T47D (cell line): Measurements from ENCODE around the gene MARCHF3.
A peak's percentile ranks its signal among the peaks of the same experiment; 100 is the strongest.

Experiments used
- DNase-seq, 2 experiments: peaks; one replicate each; pipeline versions ENCODE4 v3.0.0 to v3.0.0-alpha.2; 2011 to 2012; ENCODE audit warnings: low read depth in 1 of 2, low spot score in 1 of 2
- JUND ChIP-seq: IDR thresholded peaks from 2 replicates; pipeline ENCODE4 v1.6.1; 2012; ENCODE audit warnings: low read depth
- in situ Hi-C: cut with HindIII; loops from 2 replicates; pipeline ENCODE4 v1.10.0; 2016; ENCODE audit warnings: low sequenced_read_pairs, low pct_unique_long_range_greater_than_20kb

Gene MARCHF3

DNA sequence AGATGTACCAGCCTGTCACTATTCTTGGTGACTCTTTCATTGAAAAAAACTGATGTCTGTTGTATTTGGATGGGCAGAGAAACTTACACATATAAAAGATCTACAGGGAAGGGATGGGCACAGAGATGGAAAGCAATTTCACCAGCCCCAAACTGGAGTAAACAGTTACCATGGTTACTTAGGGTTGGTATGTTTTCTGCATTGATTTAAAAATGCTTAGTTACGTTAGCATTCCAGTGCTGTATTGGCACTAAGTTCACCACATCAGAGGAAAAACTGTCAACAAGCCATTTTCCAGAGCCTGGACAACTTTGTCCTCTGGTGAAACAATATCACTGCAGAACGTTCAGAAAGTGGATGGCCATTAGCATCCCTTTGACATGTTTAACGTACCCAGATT is 28.0 kb downstream of the MARCHF3 start:
- no peak for TF ChIP-seq JUND
- DNase-seq, result no peak
- in situ Hi-C loops, result no loop called here

- no peak for DNase-seq
- in situ Hi-C loops, result no loop called here
- TF ChIP-seq JUND, result no peak
Observed at GRCh38 chr5:127001621-127002296, 28.6 kb downstream of the MARCHF3 start.

DNA sequence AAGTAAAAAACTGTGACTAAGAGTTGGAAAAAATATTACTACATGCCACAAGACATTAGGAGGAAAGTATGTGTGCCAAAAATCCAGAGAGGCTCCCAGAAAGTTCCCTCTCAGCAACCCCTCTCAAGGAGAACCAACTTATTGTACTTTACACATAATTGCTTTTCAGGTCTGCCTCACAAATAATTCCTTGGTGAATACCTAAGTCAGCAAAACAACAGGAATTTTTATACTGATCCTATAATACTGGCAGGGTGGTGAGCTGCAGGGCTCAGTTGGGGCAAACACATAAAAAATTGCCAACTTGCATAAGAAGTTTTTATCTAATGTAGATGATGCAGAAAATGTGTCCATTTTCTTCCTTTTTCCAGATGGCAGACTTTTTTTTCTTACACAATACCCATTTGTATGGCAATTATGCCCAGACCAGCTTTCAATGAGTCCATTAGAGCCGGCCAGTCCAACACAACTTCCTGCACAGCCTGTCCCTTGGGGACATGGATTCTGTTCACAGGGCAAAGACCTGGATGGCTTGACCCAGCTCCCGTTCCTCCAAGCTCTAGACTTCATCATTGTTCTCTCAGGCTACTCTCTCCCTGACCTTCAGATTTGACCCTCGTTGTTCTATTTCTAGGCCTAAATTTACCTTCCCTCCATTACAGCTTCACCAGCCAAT is 31.3 kb downstream of the MARCHF3 start:
- TF ChIP-seq JUND, result no peak
- no peak for DNase-seq
- in situ Hi-C loops, result no loop called here

DNA sequence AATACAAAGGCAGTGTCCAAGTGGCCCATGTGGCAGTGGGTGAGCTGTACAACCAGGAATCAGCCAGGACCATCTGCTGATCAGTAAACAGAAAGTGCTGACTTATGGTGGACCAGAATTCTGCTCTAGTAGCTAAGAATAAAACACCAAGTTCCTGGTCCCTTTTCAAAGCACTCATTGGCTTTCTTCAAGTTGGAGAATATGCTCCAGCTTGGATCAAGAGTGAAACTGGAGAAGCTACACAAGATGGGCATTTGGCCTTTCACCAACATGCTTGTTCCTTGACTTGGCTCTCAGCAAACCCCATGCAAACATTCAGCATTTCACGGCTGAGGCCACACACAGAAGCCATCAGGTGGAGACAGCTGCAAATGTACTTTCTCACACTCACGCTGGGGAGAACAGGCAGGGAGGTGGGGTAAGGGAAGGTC is 32.1 kb downstream of the MARCHF3 start:
- DNase-seq, result peak in 1 of 2 experiments; percentile 39
- in situ Hi-C loops, result no loop called here
- TF ChIP-seq JUND, result no peak

DNA sequence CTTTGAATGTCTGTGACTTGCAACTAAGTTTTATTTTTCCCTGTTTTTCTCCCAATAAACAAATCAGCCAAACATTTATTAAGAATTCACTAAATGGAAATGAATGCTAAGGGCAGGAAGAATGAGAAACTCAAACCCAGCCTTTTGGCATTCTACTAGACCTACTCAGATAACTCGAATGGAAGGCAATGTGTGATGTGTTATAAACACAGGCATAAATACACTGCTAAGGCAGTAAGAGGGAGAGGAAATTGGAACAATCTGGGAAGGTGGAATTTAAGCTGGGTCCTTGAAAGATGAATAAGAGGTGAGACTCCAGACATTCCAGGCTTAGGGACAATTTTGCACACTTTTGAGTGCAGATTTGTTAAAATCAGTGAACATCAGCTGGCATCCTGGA is 34.7 kb downstream of the MARCHF3 start:
- no peak for DNase-seq
- TF ChIP-seq JUND, result no peak
- in situ Hi-C loops, result no loop called here

DNA sequence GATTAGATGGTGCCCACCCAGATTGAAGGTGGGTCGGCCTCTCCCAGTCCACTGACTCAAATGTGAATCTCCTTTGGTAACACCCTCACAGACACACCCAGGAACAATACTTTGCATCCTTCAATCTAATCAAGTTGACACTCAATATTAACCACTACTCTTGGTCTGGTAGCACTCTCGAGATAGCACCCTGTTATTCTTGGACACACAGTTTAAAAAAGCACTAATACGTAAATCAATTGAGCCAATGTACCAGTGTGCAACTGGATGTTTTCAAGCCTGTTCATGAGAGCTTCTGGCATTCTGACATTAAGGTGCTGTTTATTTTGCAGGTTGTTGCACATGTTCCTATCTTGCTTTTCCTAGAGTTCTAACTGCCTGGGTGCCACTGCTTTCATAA is 35.3 kb downstream of the MARCHF3 start:
- DNase-seq, result no peak
- TF ChIP-seq JUND, result no peak
- in situ Hi-C loops, result no loop called here

- no peak for DNase-seq
- in situ Hi-C loops, result no loop called here
- TF ChIP-seq JUND, result no peak
Observed at GRCh38 chr5:126994485-126994884, 35.9 kb downstream of the MARCHF3 start.

DNA sequence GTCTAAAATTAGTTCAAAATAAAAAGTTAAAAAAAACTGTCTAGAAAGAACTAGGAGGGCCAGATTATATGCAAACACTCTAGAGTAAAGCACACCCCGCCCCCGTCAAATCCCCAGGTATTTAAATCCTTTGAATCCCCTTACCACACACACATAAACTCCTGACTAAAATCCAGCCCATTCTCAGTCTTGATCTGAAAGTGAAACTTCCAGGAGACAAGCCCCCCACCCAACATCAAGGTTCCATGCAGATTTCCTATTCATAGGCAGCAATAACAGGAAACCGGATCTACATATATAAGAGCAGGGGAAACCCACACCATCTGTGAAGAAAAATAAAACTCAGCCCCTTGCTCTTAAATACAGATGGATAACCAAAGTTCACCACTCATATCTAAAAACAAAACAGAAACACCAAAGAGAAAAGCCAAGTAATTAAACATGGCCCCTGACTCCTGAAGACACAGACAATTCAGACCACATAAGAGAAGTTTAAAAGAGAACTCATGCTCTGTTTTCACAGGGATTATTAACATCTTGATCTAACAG is 42.3 kb downstream of the MARCHF3 start:
- TF ChIP-seq JUND, result no peak
- in situ Hi-C loops, result no loop called here
- DNase-seq, result no peak

DNA sequence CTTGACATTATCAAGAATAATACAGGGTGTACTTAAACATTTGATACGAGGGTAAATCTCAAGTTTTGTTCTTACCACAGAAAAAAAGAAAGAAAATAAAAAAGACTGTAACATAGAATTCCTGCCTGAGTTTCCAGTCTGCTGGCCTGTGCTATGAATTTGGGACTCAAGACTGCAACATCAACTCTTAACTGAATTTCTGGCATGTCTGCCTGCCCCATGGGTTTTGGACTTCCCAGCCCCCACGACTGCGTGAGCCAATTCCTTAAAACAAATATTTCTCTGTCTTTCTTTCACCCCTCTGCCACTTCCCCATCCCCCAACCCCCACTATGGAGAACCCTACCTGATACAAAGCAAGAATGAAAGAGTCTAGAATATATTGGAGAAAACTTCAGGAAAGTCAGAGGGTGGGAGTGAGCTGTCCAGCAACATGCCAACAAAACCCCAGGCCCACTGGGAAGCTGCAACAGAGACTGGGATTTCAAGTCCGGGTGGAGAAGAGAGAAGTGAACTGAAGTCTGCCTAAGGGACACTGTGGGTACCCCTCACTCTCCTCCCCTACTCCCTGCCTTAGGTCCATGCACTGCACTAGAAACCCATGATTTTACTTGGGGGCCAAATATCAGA is 43.0 kb downstream of the MARCHF3 start:
- no peak for DNase-seq
- TF ChIP-seq JUND, result no peak
- in situ Hi-C loops, result no loop called here

DNA sequence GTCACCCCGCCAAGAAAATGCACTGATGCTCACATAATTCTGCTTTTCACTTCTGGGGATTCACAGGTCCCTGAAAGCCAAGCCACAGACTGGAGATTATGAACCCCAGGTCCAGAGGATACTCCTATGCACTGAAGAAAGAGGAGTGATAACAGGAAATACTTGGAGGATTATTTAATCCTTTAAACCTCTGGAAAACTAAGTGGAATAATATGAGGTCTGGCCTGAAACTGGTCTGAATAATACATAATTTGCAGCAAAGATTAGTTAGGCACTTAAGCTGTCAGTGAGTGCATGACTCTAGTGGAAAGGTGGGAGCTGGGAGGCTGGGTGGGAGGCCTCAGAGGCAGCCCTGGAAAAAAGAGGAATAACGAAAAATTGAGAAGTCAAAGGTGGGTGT is 45.7 kb downstream of the MARCHF3 start:
- DNase-seq, result no peak
- no peak for TF ChIP-seq JUND
- in situ Hi-C loops, result no loop called here

- TF ChIP-seq JUND, result no peak
- DNase-seq, result no peak
- in situ Hi-C loops, result no loop called here
Observed at GRCh38 chr5:126983874-126984266, 46.5 kb downstream of the MARCHF3 start.

DNA sequence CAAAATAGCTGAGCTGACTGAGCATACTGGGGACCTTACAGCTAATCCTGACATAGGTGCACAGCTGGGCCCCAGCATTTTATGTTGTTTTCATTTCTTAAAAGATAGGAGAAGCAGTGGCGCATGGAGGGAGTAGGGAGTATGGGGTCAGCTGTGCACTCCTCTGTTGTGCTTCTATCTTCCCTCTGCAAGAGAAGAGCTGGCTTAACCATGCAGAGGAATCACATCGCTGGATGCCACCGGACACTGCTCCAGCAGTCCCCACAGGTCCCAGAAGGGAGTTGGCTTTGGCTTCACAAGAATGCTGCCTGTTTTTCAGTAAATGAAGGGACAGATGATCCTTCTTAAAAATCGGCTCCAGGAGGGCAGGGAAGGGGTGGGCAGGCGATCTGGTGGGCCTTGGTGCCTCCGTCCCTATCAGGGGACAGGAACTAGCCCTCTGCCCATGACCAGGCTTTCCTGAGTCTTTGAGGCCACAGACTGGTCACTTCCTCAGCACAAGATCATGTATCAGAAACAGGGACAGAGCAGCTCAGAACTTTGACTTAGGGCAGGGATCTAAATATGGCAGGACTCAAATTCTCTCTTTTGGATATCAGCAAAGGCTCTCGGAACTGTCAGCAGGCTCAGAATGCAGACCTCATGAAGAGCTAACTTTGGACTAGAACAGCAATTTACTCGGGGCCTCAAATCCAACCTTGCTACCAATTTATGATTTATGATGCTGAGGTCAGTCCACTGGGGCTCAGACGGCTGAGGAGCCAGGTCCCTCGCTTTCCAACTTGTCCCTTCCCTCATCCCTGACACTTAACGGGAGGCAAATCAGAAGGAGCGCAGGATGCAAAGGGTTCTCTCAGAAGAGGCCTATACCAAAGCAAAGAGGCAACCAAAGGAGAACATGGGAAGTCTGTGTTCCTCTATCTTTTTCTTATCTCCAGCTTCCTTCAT is 47.2 kb downstream of the MARCHF3 start:
- in situ Hi-C loops, result no loop called here
- no peak for TF ChIP-seq JUND
- DNase-seq, result no peak
